GM23338 (cell line): ENCODE measurements around the gene BCAP31. TPM values are rescaled to one million over a fixed set of nuclear protein-coding genes. Genes with fewer than 3 reads are reported as not detected.

Source experiments
- ATAC-seq: fragments of 200-7000 bp; cut with Tn5 transposase; 3 replicates; pipeline ENCODE4 v1.9.1; 2020
- DNase-seq: peaks from one replicate; pipeline ENCODE4 v3.0.0-alpha.2; 2015; ENCODE audit warnings: low spot score
- H2AFZ ChIP-seq: fragments of 200-600 bp; sonication (generic); 2 replicates; pipeline ENCODE4 v1.8.0; 2016; ENCODE audit warnings: antibody characterized with exemption, mild to moderate bottlenecking, moderate library complexity
- H3F3A ChIP-seq: fragments of 200-600 bp; sonication (generic); replicated peaks from 2 replicates; pipeline ENCODE4 v1.8.0; 2017; ENCODE audit warnings: antibody characterized with exemption, mixed run types, low read depth
- H3K27ac ChIP-seq: fragments of 200-600 bp; sonication (generic); 2 replicates; pipeline ENCODE4 v1.6.1; 2016; ENCODE audit warnings: low read depth
- H3K27me3 ChIP-seq: fragments of 200-600 bp; sonication (generic); 2 replicates; pipeline ENCODE4 v1.8.0; 2016; ENCODE audit warnings: mild to moderate bottlenecking, mixed run types, moderate library complexity; ENCODE audit not compliant: insufficient read depth
- H3K36me3 ChIP-seq: fragments of 200-600 bp; sonication (generic); 2 replicates; pipeline ENCODE4 v1.8.0; 2016; ENCODE audit warnings: mild to moderate bottlenecking; ENCODE audit not compliant: insufficient read depth
- H3K4me1 ChIP-seq: fragments of 200-600 bp; sonication (generic); 2 replicates; pipeline ENCODE4 v1.8.0; 2016; ENCODE audit warnings: mild to moderate bottlenecking, moderate library complexity; ENCODE audit not compliant: insufficient read depth
- H3K4me2 ChIP-seq: fragments of 200-600 bp; sonication (generic); 2 replicates; pipeline ENCODE4 v1.7.1; 2017; ENCODE audit warnings: mixed run types
- H3K4me3 ChIP-seq: fragments of 200-600 bp; sonication (generic); 2 replicates; pipeline ENCODE4 v1.6.1; 2016; ENCODE audit warnings: mixed run types
- H3K79me2 ChIP-seq: fragments of 200-600 bp; sonication (generic); replicated peaks from 2 replicates; pipeline ENCODE4 v1.8.0; 2017; ENCODE audit warnings: mild to moderate bottlenecking; ENCODE audit not compliant: insufficient read depth
- H3K9me2 ChIP-seq: fragments of 200-600 bp; sonication (generic); 2 replicates; pipeline ENCODE4 v1.8.0; 2017; ENCODE audit not compliant: insufficient read depth
- H4K20me1 ChIP-seq: fragments of 200-600 bp; sonication (generic); replicated peaks from 2 replicates; pipeline ENCODE4 v1.8.0; 2017; ENCODE audit warnings: mild to moderate bottlenecking; ENCODE audit not compliant: insufficient read depth
- H3K27ac Mint-ChIP-seq: 2 replicates; pipeline ENCODE4 v1.8.0; 2020; ENCODE audit warnings: inconsistent platforms, mild to moderate bottlenecking, moderate library complexity, mixed read lengths
- H3K27me3 Mint-ChIP-seq: 3 replicates; pipeline ENCODE4 v1.8.0; 2022; ENCODE audit warnings: low read depth, mild to moderate bottlenecking, moderate library complexity, mixed read lengths, inconsistent platforms; ENCODE audit not compliant: insufficient read depth, poor library complexity
- H3K36me3 Mint-ChIP-seq: 3 replicates; pipeline ENCODE4 v1.8.0; 2021; ENCODE audit warnings: low read depth, mild to moderate bottlenecking, inconsistent platforms, moderate library complexity, mixed read lengths
- H3K4me1 Mint-ChIP-seq: 3 replicates; pipeline ENCODE4 v1.8.0; 2020; ENCODE audit warnings: mild to moderate bottlenecking, inconsistent platforms, mixed read lengths
- H3K4me3 Mint-ChIP-seq: 3 replicates; pipeline ENCODE4 v1.8.0; 2021; ENCODE audit warnings: moderate library complexity, mild to moderate bottlenecking, inconsistent platforms, mixed read lengths
- H3K9me3 Mint-ChIP-seq: 3 replicates; pipeline ENCODE4 v1.8.0; 2020; ENCODE audit warnings: moderate library complexity, mild to moderate bottlenecking, inconsistent platforms, mixed read lengths
- CREB1 ChIP-seq: fragments of 250-450 bp; sonication (Bioruptor Pico); IDR thresholded peaks from 2 replicates; pipeline ENCODE4 v1.5.0; 2020; ENCODE audit warnings: low read depth, mild to moderate bottlenecking, moderate library complexity
- CTCF ChIP-seq, 2 experiments: fragments of 200-600 bp in 1 of 2; sonication (generic) in 1 of 2; conservative IDR thresholded peaks; 2 replicates each; pipeline versions ENCODE4 v1.5.1 to v1.6.1; 2016 to 2017; ENCODE audit warnings: antibody characterized with exemption in 2 of 2, low read depth in 2 of 2, mild to moderate bottlenecking in 2 of 2, moderate library complexity in 1 of 2
- ETS1 ChIP-seq: IDR thresholded peaks from 2 replicates; pipeline ENCODE4 v1.6.1; 2016; ENCODE audit warnings: antibody characterized with exemption
- EZH2 ChIP-seq: fragments of 200-600 bp; sonication (generic); IDR thresholded peaks from one replicate; pipeline ENCODE4 v1.8.0; 2017; ENCODE audit warnings: antibody characterized with exemption, mild to moderate bottlenecking, low read depth; ENCODE audit not compliant: unreplicated experiment
- EZH2phosphoT487 ChIP-seq: fragments of 200-600 bp; sonication (generic); IDR thresholded peaks from one replicate; pipeline ENCODE4 v1.8.1; 2018; ENCODE audit warnings: antibody characterized with exemption; ENCODE audit not compliant: unreplicated experiment
- JUNB ChIP-seq: IDR thresholded peaks from one replicate; pipeline ENCODE4 v1.6.1; 2016; ENCODE audit warnings: antibody characterized with exemption; ENCODE audit not compliant: unreplicated experiment
- NANOG ChIP-seq: IDR thresholded peaks from 2 replicates; pipeline ENCODE4 v1.6.1; 2016; ENCODE audit warnings: antibody characterized with exemption, borderline replicate concordance
- POLR2AphosphoS5 ChIP-seq: IDR thresholded peaks from 2 replicates; pipeline ENCODE4 v1.6.1; 2016; ENCODE audit warnings: antibody characterized with exemption, low read depth
- REST ChIP-seq: IDR thresholded peaks from one replicate; pipeline ENCODE4 v1.6.1; 2018; ENCODE audit warnings: antibody characterized with exemption; ENCODE audit not compliant: unreplicated experiment
- STAT1 ChIP-seq: IDR thresholded peaks from one replicate; pipeline ENCODE4 v1.6.1; 2016; ENCODE audit warnings: antibody characterized with exemption; ENCODE audit not compliant: unreplicated experiment
- ZNF114 ChIP-seq: fragments of 250-450 bp; sonication (Bioruptor Pico); IDR thresholded peaks from 2 replicates; pipeline ENCODE4 v1.5.0; 2020; ENCODE audit warnings: mild to moderate bottlenecking, moderate library complexity
- ZNF331 ChIP-seq: fragments of 250-450 bp; sonication (Bioruptor Pico); IDR thresholded peaks from 2 replicates; pipeline ENCODE4 v1.5.0; 2020; ENCODE audit warnings: low read depth, mild to moderate bottlenecking, moderate library complexity
- ZNF462 ChIP-seq: fragments of 250-450 bp; sonication (Bioruptor Pico); IDR thresholded peaks from 2 replicates; pipeline ENCODE4 v1.5.0; 2020; ENCODE audit warnings: mild to moderate bottlenecking, moderate library complexity
- polyA plus RNA-seq: library from polyadenylated mRNA; unstranded; fragments of >200 nt; fragmentation: Nextera tagmentation; extraction: Ambion mirVana; gene quantifications from 2 replicates; pipeline ENCODE4 v1.2.1, GENCODE V29; 2016
- total RNA-seq: library from RNA; depleted of rRNA; stranded (reverse); fragments of >200 nt; shearing (Covaris generic); gene quantifications from 2 replicates; pipeline ENCODE4 v1.2.3, GENCODE V29; 2014

The BCAP31 gene
- total and polyA plus RNA-seq, 2 experiments from 2014 or later, result 85.0 to 145 TPM

- H3K27ac Mint-ChIP-seq, result no peak overlapping the region
- H3K4me3 Mint-ChIP-seq, result no peak overlapping the region
- Histone ChIP-seq H3K9me2 (no peaks in the 10 kb centered on the region), H2AFZ (no peak overlapping the region), H3K4me2 (peak overlapping the region; percentile 70; the same call in 1 of the 2 replicates), H4K20me1 (no peaks in the 10 kb centered on the region), H3K36me3 (no peaks in the 10 kb centered on the region), H3K27me3 (no peaks in the 10 kb centered on the region), H3K79me2 (no peaks in the 10 kb centered on the region), H3K27ac (no peak overlapping the region), H3F3A (no peaks in the 10 kb centered on the region), H3K4me3 (peak overlapping the region; percentile 38; the same call in 1 of the 2 replicates), H3K4me1 (peaks cover 3% of the 10 kb centered on the region; the same call in 1 of the 2 replicates)
- H3K27me3 Mint-ChIP-seq, result peaks cover 7% of the 10 kb centered on the region
- TF ChIP-seq ZNF462 (CRISPR knock-in tag) (no peak), ZNF114 (CRISPR knock-in tag) (no peak), STAT1 (no peak), CTCF (conservative IDR thresholded peaks at IDR 0.05; ENCODE audit: low read depth in 2 of 2) (no peak), ZNF331 (CRISPR knock-in tag) (no peak), EZH2phosphoT487 (no peak), CREB1 (CRISPR knock-in tag) (no peak), POLR2AphosphoS5 (no peak), EZH2 (no peak), JUNB (no peak), NANOG (no peak), REST (no peak), ETS1 (no peak)
- peaks cover 13% of the 10 kb centered on the region; the same call in 2 of the 3 replicates for H3K36me3 Mint-ChIP-seq
- DNase-seq (no peak), ATAC-seq (peak; percentile 1; the same call in 2 of the 3 replicates)
- peaks cover 17% of the 10 kb centered on the region for H3K9me3 Mint-ChIP-seq
- peaks cover 16% of the 10 kb centered on the region for H3K4me1 Mint-ChIP-seq
Observed at GRCh38 chrX:153685156-153685536, 39.0 kb downstream of the BCAP31 start.
